CD4-positive, alpha-beta T cell (primary cell): ENCODE results near the gene KLK11. TPM values are rescaled to one million over a fixed set of nuclear protein-coding genes. Genes with fewer than 3 reads are reported as not detected.

Experiments used
- ATAC-seq: fragments of 200-7000 bp; cut with Tn5 transposase; one replicate; pipeline ENCODE4 v1.10.0; 2022; ENCODE audit warnings: mild to moderate bottlenecking; ENCODE audit not compliant: poor library complexity
- CTCF ChIA-PET: fragments of 350-600 bp; sonication (Branson Sonifier 250); formaldehyde crosslinking; loops from one replicate; lab custom pipeline; 2021; ENCODE audit warnings: antibody characterized with exemption, inconsistent platforms; lab: Charles Lee
- POLR2A ChIA-PET: fragments of 350-600 bp; sonication (Branson Sonifier 250); formaldehyde crosslinking; loops from one replicate; lab custom pipeline; 2021; ENCODE audit warnings: antibody characterized with exemption, inconsistent platforms; lab: Charles Lee
- DNase-seq, 14 experiments: peaks; one replicate each; pipeline ENCODE4 v3.0.0-alpha.2; 2013 to 2020; ENCODE audit warnings: mixed read lengths in 2 of 14
- H3K27ac ChIP-seq, 2 donors: one replicate each; pipeline versions ENCODE4 v1.5.1 to v1.7.0; 2013; ENCODE audit warnings: low read length in 2 of 2, low read depth in 1 of 2, mild to moderate bottlenecking in 1 of 2
- H3K27me3 ChIP-seq, 2 experiments: 1 replicate in 1 of 2; 2 replicates in 1 of 2; pipeline versions ENCODE4 v1.6.1 to v1.7.0; 2013; ENCODE audit warnings: low read length in 2 of 2, control low read depth in 1 of 2, mild to moderate bottlenecking in 1 of 2, moderate library complexity in 1 of 2; ENCODE audit not compliant: insufficient read depth in 2 of 2, control insufficient read depth in 1 of 2
- H3K36me3 ChIP-seq: one replicate; pipeline ENCODE4 v1.6.1; 2013; ENCODE audit warnings: low read length, control low read depth; ENCODE audit not compliant: insufficient read depth
- H3K4me1 ChIP-seq: one replicate; pipeline ENCODE4 v1.6.1; 2013; ENCODE audit warnings: low read length, control low read depth; ENCODE audit not compliant: insufficient read depth
- H3K4me3 ChIP-seq: one replicate; pipeline ENCODE4 v1.5.1; 2013; ENCODE audit warnings: mild to moderate bottlenecking, low read length, moderate library complexity
- H3K9me3 ChIP-seq, 2 experiments: 1 replicate in 1 of 2; 2 replicates in 1 of 2; pipeline versions ENCODE4 v1.6.1 to v1.7.0; 2013; ENCODE audit warnings: low read length in 2 of 2, mild to moderate bottlenecking in 2 of 2, control low read depth in 1 of 2, moderate library complexity in 1 of 2; ENCODE audit not compliant: control insufficient read depth in 1 of 2, insufficient read depth in 1 of 2
- H3K27ac Mint-ChIP-seq: one replicate; pipeline ENCODE4 v1.8.0; 2020; ENCODE audit warnings: mixed read lengths
- H3K27me3 Mint-ChIP-seq: one replicate; pipeline ENCODE4 v1.8.0; 2021; ENCODE audit warnings: mixed read lengths
- H3K36me3 Mint-ChIP-seq: one replicate; pipeline ENCODE4 v1.8.0; 2021; ENCODE audit warnings: low read depth, mixed read lengths
- H3K4me1 Mint-ChIP-seq: one replicate; pipeline ENCODE4 v1.8.0; 2021; ENCODE audit warnings: low read depth, mixed read lengths
- H3K4me3 Mint-ChIP-seq: one replicate; pipeline ENCODE4 v1.8.0; 2020; ENCODE audit warnings: mild to moderate bottlenecking, mixed read lengths
- H3K9me3 Mint-ChIP-seq: one replicate; pipeline ENCODE4 v1.8.0; 2020; ENCODE audit warnings: mixed read lengths
- CTCF ChIP-seq: fragments of 200-600 bp; IDR thresholded peaks from one replicate; pipeline ENCODE4 v1.8.0; 2022; ENCODE audit warnings: antibody characterized with exemption, mild to moderate bottlenecking
- intact Hi-C, 2 experiments: fragments of 100-400 bp; cut with DNase I in 1 of 2; cut with micrococcal nuclease in 1 of 2; formaldehyde crosslinking; loops; one replicate each; pipeline versions ENCODE4 v1.15.1 to v1.9.0; 2023 to 2025; cut with DNase I, micrococcal nuclease
- total RNA-seq, 174 experiments: library from RNA in 2 of 174; stranded (reverse) in 2 of 174; gene quantifications; one replicate each; pipeline ENCODE4 v1.2.3 and lab custom pipeline; 2021 to 2026

Gene KLK11
- total RNA-seq, 2 experiments from 2014 or later: not detected

- POLR2A ChIA-PET: no interaction called here
- Mint-ChIP-seq H3K9me3 (no peaks in the 10 kb centered on the region), H3K4me3 (no peak overlapping the region), H3K27ac (no peak overlapping the region), H3K4me1 (no peaks in the 10 kb centered on the region), H3K36me3 (no peaks in the 10 kb centered on the region), H3K27me3 (peaks cover 63% of the 10 kb centered on the region)
- no peak for TF ChIP-seq CTCF
- no peak for ATAC-seq
- Histone ChIP-seq H3K27me3 (peaks cover 25 to 30% of the 10 kb centered on the region in 2 experiments), H3K4me1 (no peaks in the 10 kb centered on the region), H3K36me3 (no peaks in the 10 kb centered on the region), H3K27ac (no peak overlapping the region), H3K4me3 (no peak overlapping the region), H3K9me3 (peaks cover 0 to 22% of the 10 kb centered on the region in 2 experiments)
- no peak for DNase-seq
- CTCF ChIA-PET: no interaction called here
- intact Hi-C loops: no loop called here
These were observed 25.4 kb downstream of the KLK11 start for GRCh38 chr19:51000981-51001380.

- H3K27me3 ChIP-seq: peaks cover 25 to 30% of the 10 kb centered on the region in 2 experiments
- DNase-seq (no peak), ATAC-seq (no peak)
- ChIA-PET POLR2A (no interaction called here), CTCF (no interaction called here)
- Mint-ChIP-seq H3K27ac (no peak overlapping the region), H3K36me3 (no peaks in the 10 kb centered on the region), H3K9me3 (no peaks in the 10 kb centered on the region), H3K4me3 (no peak overlapping the region), H3K27me3 (peaks cover 61% of the 10 kb centered on the region), H3K4me1 (no peaks in the 10 kb centered on the region)
- intact Hi-C loops: no loop called here
- peaks cover 0 to 22% of the 10 kb centered on the region in 2 experiments for H3K9me3 ChIP-seq
- H3K4me3 ChIP-seq: no peak overlapping the region
- H3K36me3 ChIP-seq: no peaks in the 10 kb centered on the region
- TF ChIP-seq CTCF: no peak
- H3K4me1 ChIP-seq: no peaks in the 10 kb centered on the region
- no peak overlapping the region for H3K27ac ChIP-seq
These were observed 26.0 kb downstream of the KLK11 start for GRCh38 chr19:51000426-51000825.

GRCh38 chr19:50998686-50999085, 27.7 kb downstream of the KLK11 start:
- ATAC-seq (no peak), DNase-seq (no peak)
- TF ChIP-seq CTCF: no peak
- ChIA-PET POLR2A (no interaction called here), CTCF (no interaction called here)
- no peak overlapping the region for H3K4me3 ChIP-seq
- H3K4me1 ChIP-seq: no peaks in the 10 kb centered on the region
- H3K9me3 Mint-ChIP-seq: no peaks in the 10 kb centered on the region
- H3K36me3 Mint-ChIP-seq: no peaks in the 10 kb centered on the region
- H3K27me3 ChIP-seq: peaks cover 25 to 30% of the 10 kb centered on the region in 2 experiments
- no peaks in the 10 kb centered on the region for H3K4me1 Mint-ChIP-seq
- no peak overlapping the region for H3K27ac ChIP-seq
- H3K4me3 Mint-ChIP-seq: no peak overlapping the region
- H3K9me3 ChIP-seq: peaks cover 0 to 22% of the 10 kb centered on the region in 2 experiments
- no peaks in the 10 kb centered on the region for H3K36me3 ChIP-seq
- peaks cover 51% of the 10 kb centered on the region for H3K27me3 Mint-ChIP-seq
- intact Hi-C loops: no loop called here
- no peak overlapping the region for H3K27ac Mint-ChIP-seq
